HG03175 (cell line): ENCODE data around the gene ATG7.
"Not testable (repeated sequence)": the region's sequence is repeated elsewhere in the genome, so short reads cannot be mapped to it uniquely, and the experiment has no call there.

Experiments
- ATAC-seq: cut with Tn5 transposase; IDR thresholded peaks from one replicate; pipeline ENCODE4 v1.9.1; 2021; ENCODE audit warnings: mild to moderate bottlenecking, moderate library complexity; ENCODE audit not compliant: unreplicated experiment

Gene ATG7

DNA sequence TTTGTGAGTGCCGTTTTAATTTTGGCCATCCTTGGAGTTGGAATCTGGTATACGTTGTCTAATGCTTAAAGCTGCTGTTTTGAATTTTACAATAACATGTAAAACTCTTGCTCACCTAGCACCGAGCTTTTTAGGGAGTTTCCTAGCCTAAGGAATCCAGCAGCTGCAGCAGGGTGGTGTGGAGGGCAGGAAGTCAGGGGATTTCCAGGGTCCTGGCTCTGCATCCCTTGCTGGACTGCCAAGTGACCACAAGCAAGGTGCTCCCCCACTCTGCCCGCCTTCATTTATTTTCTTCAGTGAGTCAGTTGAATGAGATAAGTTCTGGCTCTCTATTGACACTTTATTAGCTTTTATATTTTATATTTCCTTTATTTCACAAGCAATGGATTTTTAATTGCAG, 113.7 kb downstream of the ATG7 start:
- ATAC-seq = no peak

DNA sequence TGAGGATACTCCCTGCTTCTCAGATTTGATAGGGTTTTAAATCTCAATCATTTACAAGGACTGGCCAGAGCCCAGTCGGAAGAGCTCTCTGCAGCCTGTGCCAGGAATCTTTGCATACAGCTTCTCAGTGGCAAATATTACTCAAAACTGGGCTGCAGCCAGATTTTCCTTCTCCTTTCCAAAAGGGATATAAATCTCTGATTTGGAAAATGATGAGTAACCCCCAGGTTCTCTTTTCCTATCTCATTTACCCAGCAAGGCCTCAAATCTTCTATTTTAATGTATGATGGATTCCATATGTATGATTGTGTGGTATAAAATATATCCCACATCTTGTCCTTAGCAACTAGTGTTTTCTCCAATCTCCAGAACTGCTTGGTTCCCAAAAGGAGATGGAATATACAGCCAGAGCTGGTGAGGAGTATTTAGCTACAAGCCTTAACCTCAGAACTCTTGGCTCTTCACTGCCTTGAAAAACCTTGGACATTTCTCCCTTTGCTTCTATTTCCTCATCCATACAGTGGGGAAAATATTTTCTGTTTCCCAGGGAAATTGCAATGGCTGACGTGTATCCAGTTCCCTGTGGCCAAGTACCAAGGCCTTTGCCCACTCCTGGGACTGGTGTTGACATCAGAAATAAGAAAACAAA, 114.4 kb downstream of the ATG7 start:
- ATAC-seq = no peak

- ATAC-seq = no peak
Measured at GRCh38 chr3:11389386-11390268, 117.4 kb downstream of the ATG7 start.

- ATAC-seq = no peak
Measured at GRCh38 chr3:11390411-11391131, 118.4 kb downstream of the ATG7 start.

GRCh38 chr3:11391174-11391879, 119.1 kb downstream of the ATG7 start:
- ATAC-seq = no peak

GRCh38 chr3:11392014-11392859, 120.0 kb downstream of the ATG7 start:
- ATAC-seq = no peak

DNA sequence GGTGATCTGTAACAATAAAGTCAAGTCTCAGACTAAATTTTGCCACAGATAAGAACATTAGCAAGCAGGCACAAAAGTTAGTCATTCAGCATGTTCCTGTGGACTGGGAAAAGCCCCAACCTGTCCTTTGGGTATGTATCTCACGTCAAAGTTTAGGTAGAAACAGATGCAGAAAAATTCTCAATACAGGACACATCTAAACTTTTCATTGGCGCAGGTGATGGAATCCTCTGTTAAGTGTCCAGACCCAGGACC, 120.6 kb downstream of the ATG7 start:
- no peak for ATAC-seq

DNA sequence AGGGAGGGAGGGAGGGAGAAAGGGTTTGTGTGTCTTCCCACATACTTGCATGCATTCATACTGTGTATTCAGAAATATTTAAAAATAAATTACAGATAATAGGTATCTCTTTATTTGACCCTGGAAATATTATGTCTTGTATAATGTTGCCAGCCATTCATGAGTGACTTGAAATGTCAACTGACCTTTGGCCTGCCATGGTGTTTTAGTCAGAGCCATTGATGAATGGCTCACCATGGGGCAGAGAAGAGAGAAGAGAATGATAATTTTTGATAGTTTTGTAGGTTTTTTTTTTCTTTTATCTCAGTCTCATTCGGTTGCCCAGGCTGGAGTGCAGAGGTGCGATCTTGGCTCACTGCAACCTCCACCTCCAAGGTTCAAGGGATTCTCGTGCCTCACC, 121.2 kb downstream of the ATG7 start:
- ATAC-seq = no peak

DNA sequence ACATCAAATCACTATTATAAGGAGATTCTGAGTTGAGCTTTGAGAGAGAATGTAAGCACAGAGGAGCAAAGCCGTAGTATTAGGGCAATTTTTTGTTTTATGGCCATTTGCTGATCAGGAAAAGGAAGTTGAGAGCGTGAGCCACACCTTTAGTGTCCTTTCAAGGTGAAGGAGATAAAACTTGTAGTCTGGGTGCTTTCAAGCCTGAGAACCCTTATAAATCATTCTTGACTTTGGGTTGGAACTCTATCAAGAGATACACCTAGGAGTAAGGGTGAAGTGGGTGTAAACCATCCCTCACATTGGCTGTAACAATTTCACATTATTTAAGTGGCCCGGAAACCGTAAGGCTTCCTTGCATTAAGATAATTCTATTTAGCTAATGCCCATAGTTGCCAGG, 122.2 kb downstream of the ATG7 start:
- ATAC-seq = no peak

GRCh38 chr3:11400213-11400612, 128.0 kb downstream of the ATG7 start:
- no peak for ATAC-seq

DNA sequence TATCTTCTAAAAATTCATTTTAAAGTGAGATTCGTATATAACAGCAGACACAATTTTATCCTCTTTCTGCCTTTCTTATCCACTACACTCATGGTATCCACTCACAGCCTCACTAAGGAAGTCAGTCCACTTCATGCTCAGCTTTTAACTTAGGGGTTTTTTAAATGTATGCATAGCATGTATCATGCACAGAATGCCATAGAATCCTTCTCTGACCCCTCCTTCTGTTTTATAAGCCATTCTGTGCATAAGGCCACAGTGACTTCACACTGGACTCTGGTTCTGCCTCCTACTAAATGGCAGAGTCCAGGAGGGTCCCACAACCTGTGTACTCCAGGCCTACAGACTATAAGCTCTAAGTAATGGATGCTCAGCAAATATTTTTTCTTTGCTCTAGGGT, 129.2 kb downstream of the ATG7 start:
- ATAC-seq = no peak

DNA sequence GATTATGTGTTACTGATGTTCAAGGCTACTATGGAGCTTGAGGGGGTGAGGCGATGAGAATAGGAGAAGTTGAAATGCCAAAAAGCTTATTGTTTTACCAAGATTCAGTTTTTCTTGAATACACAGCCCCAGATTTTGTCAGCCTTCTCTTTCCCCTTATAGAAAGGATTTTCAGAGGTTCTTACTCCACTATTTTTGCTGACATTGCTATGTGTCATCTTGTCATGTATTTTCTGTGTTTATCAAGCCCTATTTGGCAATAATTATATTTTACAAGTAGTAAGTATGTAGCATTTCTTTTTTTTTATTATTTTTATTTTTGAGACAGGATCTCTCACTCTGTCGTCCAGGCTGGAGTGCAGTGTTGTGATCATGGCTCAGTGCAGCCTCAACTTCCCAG, 133.1 kb downstream of the ATG7 start:
- no peak for ATAC-seq

DNA sequence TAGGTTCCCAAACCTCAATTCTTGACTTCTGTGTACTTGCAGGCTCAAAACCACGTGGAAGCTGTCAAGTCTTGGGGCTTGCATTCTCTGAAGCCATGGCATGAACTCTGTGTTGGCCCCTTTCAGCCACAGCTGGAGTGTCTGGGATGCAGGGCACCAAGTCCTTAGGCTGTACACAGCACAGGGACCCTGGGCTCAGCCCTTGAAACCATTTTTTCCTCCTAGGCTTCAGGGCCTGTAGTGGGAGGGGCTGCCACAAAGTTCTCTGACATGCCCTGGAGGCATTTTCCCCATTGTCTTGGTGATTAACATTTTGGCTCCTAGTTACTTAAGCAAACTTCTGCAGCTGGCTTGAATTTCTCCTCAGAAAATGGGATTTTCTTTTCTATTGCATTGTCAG, 135.4 kb downstream of the ATG7 start:
- no peak for ATAC-seq

DNA sequence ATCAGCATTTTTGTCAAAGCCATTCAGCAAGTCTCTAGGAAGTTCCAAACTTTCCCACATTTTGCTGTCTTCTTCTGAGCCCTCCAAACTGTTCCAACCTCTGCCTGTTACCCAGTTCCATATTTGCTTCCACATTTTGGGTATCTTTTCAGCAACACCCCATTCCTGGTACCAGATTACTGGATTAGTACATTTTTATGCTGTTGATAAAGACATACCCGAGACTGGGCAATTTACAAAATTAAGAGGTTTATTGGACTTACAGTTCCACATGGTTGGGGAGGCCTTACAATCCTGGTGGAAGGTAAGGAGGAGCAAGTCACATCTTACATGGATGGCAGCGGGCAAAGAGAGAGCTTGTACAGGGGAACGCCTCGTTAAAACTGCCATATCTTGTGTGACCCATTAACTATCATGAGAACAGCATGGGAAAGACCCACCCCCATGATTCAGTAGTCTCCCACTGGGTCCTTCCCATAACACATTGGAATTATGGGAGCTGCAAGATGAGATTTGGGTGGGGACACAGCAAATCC, 136.2 kb downstream of the ATG7 start:
- not testable (repeated sequence) for ATAC-seq

GRCh38 chr3:11410564-11410963, 138.4 kb downstream of the ATG7 start:
- ATAC-seq = no peak

DNA sequence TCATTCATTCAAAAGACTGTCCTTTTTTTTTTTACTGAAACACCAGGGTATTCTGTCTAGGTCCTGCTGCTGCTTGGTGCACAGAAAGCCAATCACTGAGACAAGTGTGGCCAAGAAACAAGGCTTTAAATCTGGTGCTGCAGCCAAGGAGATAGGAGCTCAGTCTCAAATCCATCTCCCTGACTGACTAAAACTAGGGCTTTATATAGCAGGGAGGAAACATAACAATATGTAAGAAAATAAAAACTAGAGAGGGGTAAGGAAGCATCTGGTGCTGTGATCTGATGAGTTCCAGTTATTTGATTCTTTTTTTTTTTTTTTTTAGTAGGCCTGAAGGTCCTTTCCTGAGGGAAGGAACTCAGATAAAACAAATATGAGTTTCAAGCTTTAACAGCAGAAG, 139.8 kb downstream of the ATG7 start:
- ATAC-seq = no peak

DNA sequence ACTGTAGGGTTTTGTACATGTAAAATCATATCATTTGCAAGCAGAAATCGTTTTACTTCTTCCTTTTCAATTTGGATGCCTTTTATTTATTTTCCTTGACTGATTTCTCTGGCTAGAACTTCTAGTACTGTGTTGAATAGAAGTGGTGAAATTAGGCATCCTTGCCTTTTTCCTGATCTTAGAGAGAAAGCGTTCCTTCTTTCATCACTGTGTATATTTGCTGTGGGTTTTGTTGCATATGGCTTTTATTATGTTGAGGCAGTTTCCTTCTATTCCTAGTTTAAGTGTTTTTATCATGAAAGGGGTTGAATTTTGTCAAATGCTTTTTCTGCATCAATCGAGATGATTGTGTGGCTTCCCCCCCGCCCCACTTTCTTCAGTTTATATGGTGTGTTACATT, 140.9 kb downstream of the ATG7 start:
- no peak for ATAC-seq

GRCh38 chr3:11415099-11415498, 142.9 kb downstream of the ATG7 start:
- ATAC-seq = no peak

DNA sequence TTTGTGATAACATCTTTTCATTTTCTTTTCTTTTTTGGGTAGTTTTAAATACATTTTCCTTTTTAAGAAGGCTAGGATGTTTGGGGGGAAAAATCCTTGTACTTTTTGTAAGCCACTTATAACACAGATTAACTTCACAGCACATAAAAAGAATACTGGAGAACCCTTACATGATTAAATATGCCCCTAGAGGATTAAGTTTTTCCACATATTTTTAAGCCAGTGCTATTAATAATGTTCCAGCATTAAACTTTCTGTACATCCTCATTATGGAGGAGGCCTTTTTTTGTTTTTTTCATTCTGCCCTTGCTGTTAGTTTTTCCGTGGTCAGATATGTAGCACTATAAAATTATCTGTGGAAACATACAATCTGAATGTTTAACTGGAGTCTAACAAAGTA, 147.9 kb downstream of the ATG7 start:
- no peak for ATAC-seq

DNA sequence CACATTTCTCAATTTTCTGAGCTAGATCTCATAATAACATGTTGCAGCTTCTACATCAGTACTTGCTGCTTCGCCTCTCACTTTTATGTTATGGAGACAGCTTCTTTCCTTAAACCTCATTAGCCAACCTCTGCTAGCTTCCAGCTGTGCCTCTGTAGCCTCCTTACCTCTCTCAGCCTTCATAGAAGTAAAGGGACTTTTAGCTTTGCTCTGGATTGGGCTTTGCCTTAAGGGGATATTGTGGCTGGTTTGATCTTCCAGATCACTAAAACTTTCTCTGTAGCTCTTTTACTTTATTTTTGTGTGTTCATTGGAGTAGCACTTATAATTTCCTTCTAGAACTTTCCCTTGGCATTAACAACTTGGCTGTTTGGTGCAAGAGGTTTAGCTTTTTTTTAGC, 150.1 kb downstream of the ATG7 start:
- no peak for ATAC-seq
